H1 (cell line): ENCODE measurements around the gene ZNF20. TPM values are rescaled to one million over a fixed set of nuclear protein-coding genes. Genes with fewer than 3 reads are reported as not detected.

ENCODE experiments used
- CHD7 ChIP-seq: fragments of 300-600 bp; sonication (generic); IDR thresholded peaks from 2 replicates; pipeline ENCODE4 v1.7.1; 2012; ENCODE audit warnings: low read length, moderate library complexity, mild to moderate bottlenecking, inconsistent platforms; ENCODE audit not compliant: insufficient replicate concordance
- HDAC2 ChIP-seq, 2 experiments: fragments of 300-600 bp in 1 of 2; sonication (generic) in 1 of 2; IDR thresholded peaks; 2 replicates each; pipeline ENCODE4 v1.6.1; 2011 to 2012; ENCODE audit warnings: low read depth in 2 of 2, low read length in 2 of 2, mild to moderate bottlenecking in 2 of 2, moderate library complexity in 2 of 2, borderline replicate concordance in 1 of 2, inconsistent platforms in 1 of 2
- HDAC6 ChIP-seq: IDR thresholded peaks from one replicate; pipeline ENCODE4 v1.7.1; 2012; ENCODE audit warnings: low read depth, mild to moderate bottlenecking, inconsistent platforms, low read length, moderate library complexity
- JUN ChIP-seq: IDR thresholded peaks from 2 replicates; pipeline ENCODE4 v1.6.1; 2011; ENCODE audit warnings: low read depth, mild to moderate bottlenecking, improper control_type of control experiment, low read length
- PHF8 ChIP-seq: fragments of 200-600 bp; sonication (generic); conservative IDR thresholded peaks from 2 replicates; pipeline ENCODE4 v1.7.1; 2012; ENCODE audit warnings: low read depth, mild to moderate bottlenecking, inconsistent platforms, low read length, moderate library complexity
- SIN3A ChIP-seq, 2 experiments: IDR thresholded peaks in 1 of 2; conservative IDR thresholded peaks in 1 of 2; 2 replicates each; pipeline ENCODE4 v1.6.1; 2011 to 2012; ENCODE audit warnings: low read length in 2 of 2, improper control_type of control experiment in 1 of 2, low read depth in 1 of 2, mild to moderate bottlenecking in 1 of 2
- SP4 ChIP-seq: IDR thresholded peaks from 2 replicates; pipeline ENCODE4 v1.6.1; 2012; ENCODE audit warnings: low read length, inconsistent platforms
- TCF12 ChIP-seq: IDR thresholded peaks from 2 replicates; pipeline ENCODE4 v1.6.1; 2011; ENCODE audit warnings: low read depth, mild to moderate bottlenecking, low read length
- polyA plus RNA-seq, 7 experiments: library from polyadenylated mRNA; depleted of rRNA in 3 of 7; stranded (reverse) in 5 of 7; unstranded in 2 of 7; fragments of >200 nt in 5 of 7; fragments of 200-250 nt in 2 of 7; gene quantifications; 1 replicate in 5 of 7; 2 replicates in 1 of 7; 4 replicates in 1 of 7; pipeline versions ENCODE4 v1.2.1 to v1.2.3, GENCODE V29; 2011 to 2013; ENCODE audit warnings: missing spikeins in 2 of 7, mixed read lengths in 2 of 7
- total RNA-seq: library from RNA; stranded (reverse); fragmentation: NEBNext Ultra II Directional; extraction: Animal tissue kit (Norgen Biotek cat#: 25700); gene quantifications from 2 replicates; pipeline ENCODE4 v1.2.1, GENCODE V29; 2021
- TF ChIP-seq, protein P1 (sequence below): IDR thresholded peaks from 2 replicates; pipeline ENCODE4 v1.6.1; 2011; ENCODE audit warnings: low read length, improper control_type of control experiment

ZNF20 gene
- total and polyA plus RNA-seq, 2 of the 8 experiments (the other 6 are each of a cell fraction or from before 2014, with no cell fraction given), result 1.6 to 9.0 TPM

DNA sequence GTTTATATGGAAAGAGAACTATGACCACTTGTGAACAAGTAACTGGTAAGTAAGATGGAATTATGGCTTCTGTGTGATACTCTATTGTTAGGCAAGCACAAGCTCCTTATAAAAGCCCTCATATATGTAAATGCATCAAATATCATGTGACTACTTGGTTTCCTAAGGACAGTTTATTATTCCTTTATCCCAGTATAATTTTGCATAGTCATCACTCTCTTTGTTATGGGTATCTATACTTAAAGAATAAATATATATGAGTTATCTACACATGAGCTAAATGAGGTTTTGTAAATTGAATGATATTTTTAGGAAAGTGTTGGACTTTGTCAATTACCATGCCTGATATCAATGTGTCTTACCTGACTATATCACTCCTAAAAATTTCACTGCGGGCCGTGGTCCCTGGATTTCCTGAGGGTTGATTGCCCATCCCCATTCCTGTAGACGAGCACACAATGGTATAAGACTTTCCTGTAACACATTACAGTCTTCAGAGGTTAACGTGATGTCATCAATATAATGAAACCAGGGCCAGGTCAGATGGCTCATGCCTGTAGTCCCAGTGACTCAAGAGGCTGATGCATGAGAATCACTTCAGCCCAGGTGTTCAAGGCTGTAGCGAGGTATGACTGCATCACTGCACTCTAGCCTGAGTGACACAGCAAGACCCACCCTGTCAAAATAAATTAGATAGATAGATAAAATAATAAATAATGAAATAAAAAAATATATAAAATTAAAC lies 54.9 kb downstream of the ZNF20 start (continued):
- TF ChIP-seq CHD7 (no peak), TCF12 (no peak), HDAC6 (no peak), JUN (no peak), HDAC2 (IDR thresholded peaks at IDR 0.05; ENCODE audit: borderline replicate concordance in 1 of 2, low read depth in 2 of 2, low read length in 2 of 2) (no peak), SP4 (no peak), SIN3A (conservative IDR thresholded peaks at IDR 0.05 in 1 of 2, IDR thresholded peaks at IDR 0.05 in 1 of 2; ENCODE audit: low read depth in 1 of 2, low read length in 2 of 2) (no peak), PHF8 (no peak)
- TF ChIP-seq, protein P1, sequence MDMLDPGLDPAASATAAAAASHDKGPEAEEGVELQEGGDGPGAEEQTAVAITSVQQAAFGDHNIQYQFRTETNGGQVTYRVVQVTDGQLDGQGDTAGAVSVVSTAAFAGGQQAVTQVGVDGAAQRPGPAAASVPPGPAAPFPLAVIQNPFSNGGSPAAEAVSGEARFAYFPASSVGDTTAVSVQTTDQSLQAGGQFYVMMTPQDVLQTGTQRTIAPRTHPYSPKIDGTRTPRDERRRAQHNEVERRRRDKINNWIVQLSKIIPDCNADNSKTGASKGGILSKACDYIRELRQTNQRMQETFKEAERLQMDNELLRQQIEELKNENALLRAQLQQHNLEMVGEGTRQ, result no peak
